ENCODE measurements around the gene CNTN4.

The CNTN4 gene

DNA sequence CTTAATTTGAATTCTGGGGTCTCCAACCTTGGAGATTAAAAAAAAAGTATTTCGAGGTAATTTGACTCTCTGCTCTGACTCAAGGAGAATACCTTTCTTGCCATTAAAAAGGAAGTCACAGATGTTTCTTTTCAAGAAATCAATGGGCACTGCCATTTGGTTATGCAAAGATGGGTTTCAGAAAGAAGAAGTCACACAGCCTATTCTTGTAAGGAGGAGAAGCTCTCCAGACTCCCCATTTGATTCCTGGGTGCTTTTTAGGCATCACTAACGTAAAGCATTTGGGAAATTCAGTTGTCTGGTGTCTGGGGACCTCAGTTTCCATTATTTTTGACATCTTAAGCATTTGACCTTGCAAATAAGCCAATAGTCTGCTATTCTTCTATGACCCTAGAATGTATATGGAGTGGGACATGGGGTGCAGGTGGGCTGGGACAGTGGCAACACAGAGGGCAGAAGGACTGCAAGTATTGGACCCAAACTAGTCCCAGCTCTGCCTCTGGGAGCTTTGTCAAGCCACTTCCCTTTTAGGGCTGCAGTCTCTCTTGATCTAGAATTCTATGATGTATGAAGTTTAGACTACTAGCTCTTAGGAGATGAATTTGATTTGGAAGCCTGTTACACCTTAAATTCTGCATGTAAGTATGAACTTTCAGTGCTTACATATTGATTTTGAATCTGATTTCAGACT lies 983.7 kb downstream of the CNTN4 start:
- peak; percentile 33 for DNase-seq
- H3K9ac ChIP-seq (ENCODE audit: low read length): no peak overlapping the region
- H3K9me2 ChIP-seq (replicated peaks; ENCODE audit: insufficient read depth, low read length): no peaks in the 10 kb centered on the region
- no peak for TF ChIP-seq EZH2phosphoT487 (IDR thresholded peaks at IDR 0.05; ENCODE audit: low read length)
- TF ChIP-seq EZH2 (optimal IDR thresholded peaks at IDR 0.05; ENCODE audit: low read depth, low read length): no peak
- TF ChIP-seq, protein P1, sequence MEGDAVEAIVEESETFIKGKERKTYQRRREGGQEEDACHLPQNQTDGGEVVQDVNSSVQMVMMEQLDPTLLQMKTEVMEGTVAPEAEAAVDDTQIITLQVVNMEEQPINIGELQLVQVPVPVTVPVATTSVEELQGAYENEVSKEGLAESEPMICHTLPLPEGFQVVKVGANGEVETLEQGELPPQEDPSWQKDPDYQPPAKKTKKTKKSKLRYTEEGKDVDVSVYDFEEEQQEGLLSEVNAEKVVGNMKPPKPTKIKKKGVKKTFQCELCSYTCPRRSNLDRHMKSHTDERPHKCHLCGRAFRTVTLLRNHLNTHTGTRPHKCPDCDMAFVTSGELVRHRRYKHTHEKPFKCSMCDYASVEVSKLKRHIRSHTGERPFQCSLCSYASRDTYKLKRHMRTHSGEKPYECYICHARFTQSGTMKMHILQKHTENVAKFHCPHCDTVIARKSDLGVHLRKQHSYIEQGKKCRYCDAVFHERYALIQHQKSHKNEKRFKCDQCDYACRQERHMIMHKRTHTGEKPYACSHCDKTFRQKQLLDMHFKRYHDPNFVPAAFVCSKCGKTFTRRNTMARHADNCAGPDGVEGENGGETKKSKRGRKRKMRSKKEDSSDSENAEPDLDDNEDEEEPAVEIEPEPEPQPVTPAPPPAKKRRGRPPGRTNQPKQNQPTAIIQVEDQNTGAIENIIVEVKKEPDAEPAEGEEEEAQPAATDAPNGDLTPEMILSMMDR (IDR thresholded peaks at IDR 0.05; ENCODE audit: low read length): no peak
- H3K27me3 ChIP-seq (replicated peaks; ENCODE audit: insufficient read depth, low read length): no peaks in the 10 kb centered on the region
- H3K9me3 ChIP-seq (replicated peaks; ENCODE audit: insufficient read depth, low read length): no peaks in the 10 kb centered on the region
- H3F3A ChIP-seq (ENCODE audit: insufficient read depth, low read length): peaks cover 8% of the 10 kb centered on the region
- peak overlapping the region; percentile 71; the same call in 1 of the 2 replicates for H3K4me2 ChIP-seq (ENCODE audit: low read depth, low read length)
- H3K4me1 ChIP-seq (ENCODE audit: low read length): peaks cover 21% of the 10 kb centered on the region
- H3K36me3 ChIP-seq (replicated peaks; ENCODE audit: insufficient read depth, low read length): no peaks in the 10 kb centered on the region
- H3K27ac ChIP-seq (ENCODE audit: low read length): peak overlapping the region; percentile 72
- no peaks in the 10 kb centered on the region for H3K79me2 ChIP-seq (ENCODE audit: low read length)
- H4K20me1 ChIP-seq (ENCODE audit: insufficient read depth, low read length): no peaks in the 10 kb centered on the region
- H3K4me3 ChIP-seq (ENCODE audit: low read length): 0 out of 2 replicates have a peak overlapping the region, but pooled peaks have one; percentile 15
- 0 out of 2 replicates have a peak overlapping the region, but pooled peaks have one; percentile 39 for H2AFZ ChIP-seq (ENCODE audit: low read length)

DNA sequence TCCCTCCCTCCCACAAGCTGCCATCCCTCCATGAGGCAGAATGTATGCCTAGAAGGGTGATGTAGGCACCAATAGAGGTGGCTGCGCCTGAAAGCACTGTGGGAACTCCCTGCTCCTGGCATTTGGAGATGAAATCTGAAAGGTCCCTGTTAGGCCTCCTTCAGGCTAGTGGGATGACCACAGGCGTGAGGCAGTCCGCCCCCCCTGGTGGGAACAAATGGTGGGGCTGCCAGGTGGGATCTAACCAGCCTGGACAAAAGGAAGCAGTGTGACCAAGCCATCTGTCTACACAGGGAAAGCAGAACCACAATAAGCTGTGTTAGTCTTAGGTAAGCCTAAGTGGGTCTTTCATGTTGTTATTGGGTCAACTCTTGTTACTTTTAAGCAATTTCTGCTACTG lies 986.2 kb downstream of the CNTN4 start:
- Histone ChIP-seq H3K79me2 (ENCODE audit: low read length) (no peaks in the 10 kb centered on the region), H3K36me3 (replicated peaks; ENCODE audit: insufficient read depth, low read length) (no peaks in the 10 kb centered on the region), H3K9me3 (replicated peaks; ENCODE audit: insufficient read depth, low read length) (no peaks in the 10 kb centered on the region), H4K20me1 (ENCODE audit: insufficient read depth, low read length) (no peaks in the 10 kb centered on the region), H3K27ac (ENCODE audit: low read length) (no peak overlapping the region), H3K9me2 (replicated peaks; ENCODE audit: insufficient read depth, low read length) (no peaks in the 10 kb centered on the region), H3K4me1 (ENCODE audit: low read length) (peaks cover 40% of the 10 kb centered on the region), H3K27me3 (replicated peaks; ENCODE audit: insufficient read depth, low read length) (no peaks in the 10 kb centered on the region), H2AFZ (ENCODE audit: low read length) (no peak overlapping the region), H3K4me2 (ENCODE audit: low read depth, low read length) (no peak overlapping the region), H3K4me3 (ENCODE audit: low read length) (no peak overlapping the region), H3K9ac (ENCODE audit: low read length) (no peak overlapping the region), H3F3A (ENCODE audit: insufficient read depth, low read length) (peaks cover 19% of the 10 kb centered on the region)
- no peak for TF ChIP-seq EZH2phosphoT487 (IDR thresholded peaks at IDR 0.05; ENCODE audit: low read length)
- TF ChIP-seq, protein P1 (IDR thresholded peaks at IDR 0.05; ENCODE audit: low read length): no peak
- DNase-seq: no peak

DNA sequence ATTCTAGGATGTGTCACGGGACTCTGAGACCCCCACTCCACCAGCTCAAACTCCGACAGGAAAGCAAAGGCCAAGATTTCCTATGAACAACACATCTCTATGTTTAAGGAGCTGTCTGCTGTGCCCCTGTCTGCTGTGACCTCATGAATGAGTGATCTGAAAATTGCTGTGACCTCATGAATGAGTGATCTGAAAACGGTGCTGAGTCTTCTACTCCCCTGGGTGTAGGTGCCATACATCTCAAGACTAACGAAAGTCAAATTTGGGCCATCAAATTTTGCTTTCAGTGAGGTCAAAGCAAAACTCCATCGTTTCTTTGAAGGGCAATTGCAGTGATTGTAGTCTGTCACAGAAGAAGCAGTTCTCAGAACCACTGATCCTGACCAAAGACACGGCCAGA lies 987.1 kb downstream of the CNTN4 start:
- Histone ChIP-seq H3K4me3 (ENCODE audit: low read length) (no peak overlapping the region), H3K9me3 (replicated peaks; ENCODE audit: insufficient read depth, low read length) (no peaks in the 10 kb centered on the region), H3K9me2 (replicated peaks; ENCODE audit: insufficient read depth, low read length) (no peaks in the 10 kb centered on the region), H4K20me1 (ENCODE audit: insufficient read depth, low read length) (no peaks in the 10 kb centered on the region), H3K27ac (ENCODE audit: low read length) (no peak overlapping the region), H3F3A (ENCODE audit: insufficient read depth, low read length) (peaks cover 19% of the 10 kb centered on the region), H3K27me3 (replicated peaks; ENCODE audit: insufficient read depth, low read length) (no peaks in the 10 kb centered on the region), H3K4me2 (ENCODE audit: low read depth, low read length) (no peak overlapping the region), H3K79me2 (ENCODE audit: low read length) (no peaks in the 10 kb centered on the region), H3K36me3 (replicated peaks; ENCODE audit: insufficient read depth, low read length) (no peaks in the 10 kb centered on the region), H3K9ac (ENCODE audit: low read length) (no peak overlapping the region), H2AFZ (ENCODE audit: low read length) (no peak overlapping the region), H3K4me1 (ENCODE audit: low read length) (peaks cover 38% of the 10 kb centered on the region)
- no peak for DNase-seq
- TF ChIP-seq, protein P1 (IDR thresholded peaks at IDR 0.05; ENCODE audit: low read length): no peak
- TF ChIP-seq EZH2phosphoT487 (IDR thresholded peaks at IDR 0.05; ENCODE audit: low read length) (no peak), EZH2 (optimal IDR thresholded peaks at IDR 0.05; ENCODE audit: low read depth, low read length) (no peak)
